SIG-M5 treated with dmso at 0.1 percent for 504 hours (cell line): ENCODE data around the gene SLC16A4.

ENCODE experiments used
- DNase-seq: peaks from one replicate; lab custom pipeline; 2025; ENCODE audit not compliant: unreplicated experiment; lab: John Stamatoyannopoulos, UW

SLC16A4 gene

GRCh38 chr1:110335265-110335664 is 55.6 kb downstream of the SLC16A4 start:
- no peak for DNase-seq

GRCh38 chr1:110328700-110329099 is 62.1 kb downstream of the SLC16A4 start:
- DNase-seq = no peak

- no peak for DNase-seq
Measured at GRCh38 chr1:110328274-110328673, 62.6 kb downstream of the SLC16A4 start.

GRCh38 chr1:110326826-110327225 is 64.0 kb downstream of the SLC16A4 start:
- no peak for DNase-seq

- DNase-seq = no peak
Measured at GRCh38 chr1:110324667-110325066, 66.2 kb downstream of the SLC16A4 start.

- DNase-seq = no peak
Measured at GRCh38 chr1:110321846-110322245, 69.0 kb downstream of the SLC16A4 start.

- DNase-seq = no peak
Measured at GRCh38 chr1:110321045-110321444, 69.8 kb downstream of the SLC16A4 start.

GRCh38 chr1:110320168-110320518 is 70.7 kb downstream of the SLC16A4 start:
- DNase-seq = no peak

- DNase-seq = peak; percentile 71
Measured at GRCh38 chr1:110319332-110320167, 71.3 kb downstream of the SLC16A4 start.

- no peak for DNase-seq
Measured at GRCh38 chr1:110318046-110318445, 72.8 kb downstream of the SLC16A4 start.

GRCh38 chr1:110316735-110317134 is 74.1 kb downstream of the SLC16A4 start:
- DNase-seq = no peak
